Erythroblast (primary cell): ENCODE measurements around the gene CPXM2.

Source experiments
- GATA1 ChIP-seq: IDR thresholded peaks from 2 replicates; pipeline ENCODE4 v1.6.1; 2011; ENCODE audit warnings: low read depth, mild to moderate bottlenecking, control low read depth, low read length, moderate library complexity
- POLR2A ChIP-seq: IDR thresholded peaks from 2 replicates; pipeline ENCODE4 v1.6.1; 2011; ENCODE audit warnings: mild to moderate bottlenecking, low read length

- no peak for TF ChIP-seq POLR2A
- TF ChIP-seq GATA1: no peak
Measured at GRCh38 chr10:123882681-123883445, 8.7 kb downstream of the CPXM2 start.
